BE2C (cell line): Measurements from ENCODE around the gene KRTAP5-5.
"Not testable (repeated sequence)": the region's sequence is repeated elsewhere in the genome, so short reads cannot be mapped to it uniquely, and the experiment has no call there.

Source experiments
- DNase-seq: peaks from one replicate; pipeline ENCODE4 v3.0.0-alpha.2; 2020
- H3K27me3 ChIP-seq: fragments of 250-450 bp; sonication (Bioruptor Pico); 2 replicates; pipeline ENCODE4 v1.5.1; 2020; ENCODE audit warnings: mild to moderate bottlenecking
- H3K36me3 ChIP-seq: fragments of 250-450 bp; sonication (Bioruptor Pico); 2 replicates; pipeline ENCODE4 v1.5.1; 2020; ENCODE audit warnings: mild to moderate bottlenecking
- H3K4me1 ChIP-seq: fragments of 250-450 bp; sonication (Bioruptor Pico); 2 replicates; pipeline ENCODE4 v1.5.1; 2020
- H3K4me3 ChIP-seq: 2 replicates; pipeline ENCODE4 v1.5.1; 2011; ENCODE audit warnings: low read depth, low read length
- H3K9me3 ChIP-seq: fragments of 250-450 bp; sonication (Bioruptor Pico); 2 replicates; pipeline ENCODE4 v1.5.1; 2020
- CTCF ChIP-seq: IDR thresholded peaks from 2 replicates; pipeline ENCODE4 v1.5.1; 2012; ENCODE audit warnings: mild to moderate bottlenecking, low read depth, low read length

The KRTAP5-5 gene

DNA sequence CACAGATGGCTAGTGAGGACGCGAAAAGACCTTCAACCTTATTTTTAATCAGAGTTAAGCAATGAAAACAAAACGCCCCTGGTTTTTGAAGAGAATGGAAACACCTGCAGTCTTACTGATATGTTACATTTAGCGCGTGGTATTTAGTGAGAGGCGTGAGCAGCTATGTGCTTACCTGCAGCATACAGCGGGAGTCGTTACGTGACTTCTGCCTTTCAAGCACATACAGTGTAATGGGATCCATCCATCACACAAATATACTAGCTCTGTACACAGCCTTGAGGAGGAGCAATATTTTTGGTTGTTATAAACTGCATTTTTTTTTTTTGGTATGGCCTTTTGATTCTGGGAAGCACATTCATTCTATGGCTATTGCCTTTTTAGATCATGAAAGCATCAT is 36.9 kb upstream of the KRTAP5-5 start:
- H3K4me3 ChIP-seq: no peak overlapping the region
- H3K4me1 ChIP-seq: no peaks in the 10 kb centered on the region
- H3K9me3 ChIP-seq: no peaks in the 10 kb centered on the region
- no peaks in the 10 kb centered on the region for H3K27me3 ChIP-seq
- DNase-seq: no peak
- no peak for TF ChIP-seq CTCF
- H3K36me3 ChIP-seq: no peaks in the 10 kb centered on the region

DNA sequence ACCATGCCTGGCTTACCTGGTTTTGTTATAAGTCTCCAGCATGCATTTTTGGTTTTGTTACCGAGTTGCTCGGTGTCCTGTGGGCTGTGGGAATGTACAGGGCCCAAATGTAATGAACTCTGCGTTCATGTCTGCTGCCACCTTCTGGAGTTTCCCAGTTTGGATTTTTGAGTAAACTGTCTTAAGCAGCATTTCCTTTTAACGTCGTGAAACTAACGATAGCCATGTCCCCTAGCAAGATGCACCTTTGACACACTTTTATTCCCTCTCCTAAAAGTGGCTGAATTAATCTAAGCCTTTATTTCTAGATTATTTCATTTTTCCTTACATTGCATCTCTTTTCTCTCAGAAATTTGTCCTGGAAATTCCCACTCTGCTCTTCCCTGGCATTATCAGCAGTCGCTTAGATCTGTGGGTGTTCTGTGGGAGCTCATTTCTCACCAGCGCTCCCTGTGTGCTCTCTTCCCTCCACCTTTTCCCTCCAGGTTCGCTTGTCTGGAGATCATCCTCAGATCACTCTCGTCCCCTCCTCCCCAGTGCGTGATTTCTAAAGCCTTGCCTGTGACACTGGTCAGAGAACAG is 33.5 kb upstream of the KRTAP5-5 start:
- H3K36me3 ChIP-seq, H3K27me3 ChIP-seq, H3K4me3 ChIP-seq, H3K4me1 ChIP-seq, H3K9me3 ChIP-seq, DNase-seq: not testable (repeated sequence)

- H3K4me1 ChIP-seq, H3K36me3 ChIP-seq, H3K9me3 ChIP-seq, H3K27me3 ChIP-seq, H3K4me3 ChIP-seq, DNase-seq: not testable (repeated sequence)
These were observed 32.9 kb upstream of the KRTAP5-5 start for GRCh38 chr11:1596576-1597121.

- H3K4me3 ChIP-seq: no peak overlapping the region
- TF ChIP-seq CTCF: no peak
- no peaks in the 10 kb centered on the region for H3K4me1 ChIP-seq
- H3K36me3 ChIP-seq: no peaks in the 10 kb centered on the region
- H3K27me3 ChIP-seq: no peaks in the 10 kb centered on the region
- no peaks in the 10 kb centered on the region for H3K9me3 ChIP-seq
- no peak for DNase-seq
These were observed 32.1 kb upstream of the KRTAP5-5 start for GRCh38 chr11:1597331-1597993.

DNA sequence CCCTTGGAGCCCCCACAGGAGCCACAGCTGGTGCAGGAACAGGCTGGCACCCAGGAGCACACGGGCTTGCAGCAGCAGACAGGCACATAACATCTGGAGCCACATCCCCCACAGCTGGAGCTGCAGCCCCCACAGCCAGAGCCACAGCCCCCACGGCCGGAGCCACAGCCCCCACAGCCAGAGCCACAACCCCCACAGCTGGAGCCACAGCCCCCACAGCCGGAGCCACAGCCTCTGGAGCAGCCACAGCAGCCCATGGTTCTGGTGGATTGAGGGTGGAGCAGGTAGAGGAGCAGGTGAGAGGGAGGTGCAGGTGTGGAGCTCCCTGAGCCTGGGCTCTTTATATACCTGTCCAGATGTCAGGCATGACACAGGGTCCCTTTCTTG is 31.6 kb upstream of the KRTAP5-5 start, which contains the start of gene KRTAP5-2:
TSS of gene KRTAP5-2 (minus strand) at position 301 of the 387 bp plus-strand sequence. CDS start at position 257, 44 bp downstream.
- no peaks in the 10 kb centered on the region for H3K9me3 ChIP-seq
- TF ChIP-seq CTCF: no peak
- H3K4me3 ChIP-seq: no peak within 1 kb of the TSS
- no peaks in the 10 kb centered on the region for H3K4me1 ChIP-seq
- H3K36me3 ChIP-seq: no peaks in the 10 kb centered on the region
- no peak for DNase-seq
- H3K27me3 ChIP-seq: no peaks in the 10 kb centered on the region

DNA sequence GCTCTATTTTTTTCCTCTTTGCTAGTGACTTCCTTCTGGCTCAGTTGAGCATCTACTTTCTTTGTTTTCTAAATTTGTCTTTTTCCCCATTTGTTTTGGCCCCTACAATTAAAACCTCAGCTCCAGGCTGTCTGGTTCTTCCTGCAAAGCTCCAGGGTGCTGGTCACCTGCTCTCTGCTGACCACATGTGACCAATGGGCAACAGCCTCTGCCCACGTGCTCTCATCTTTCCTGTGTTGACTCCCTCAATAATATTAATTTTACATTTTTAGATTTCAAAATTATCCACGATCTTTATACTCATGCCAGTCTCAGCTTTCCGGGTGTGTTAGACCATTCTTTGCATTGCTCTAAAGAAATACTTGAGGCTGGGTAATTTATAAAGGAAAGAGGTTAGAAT is 31.2 kb upstream of the KRTAP5-5 start:
- not testable (repeated sequence) for H3K27me3 ChIP-seq, H3K4me3 ChIP-seq, H3K9me3 ChIP-seq, DNase-seq, H3K36me3 ChIP-seq, H3K4me1 ChIP-seq

GRCh38 chr11:1598816-1599215 is 30.8 kb upstream of the KRTAP5-5 start:
- no peak for DNase-seq
- Histone ChIP-seq H3K9me3 (no peaks in the 10 kb centered on the region), H3K27me3 (no peaks in the 10 kb centered on the region), H3K4me3 (no peak overlapping the region), H3K36me3 (no peaks in the 10 kb centered on the region), H3K4me1 (no peaks in the 10 kb centered on the region)
- TF ChIP-seq CTCF: no peak
